ENCODE results near the gene HK3.

DNA sequence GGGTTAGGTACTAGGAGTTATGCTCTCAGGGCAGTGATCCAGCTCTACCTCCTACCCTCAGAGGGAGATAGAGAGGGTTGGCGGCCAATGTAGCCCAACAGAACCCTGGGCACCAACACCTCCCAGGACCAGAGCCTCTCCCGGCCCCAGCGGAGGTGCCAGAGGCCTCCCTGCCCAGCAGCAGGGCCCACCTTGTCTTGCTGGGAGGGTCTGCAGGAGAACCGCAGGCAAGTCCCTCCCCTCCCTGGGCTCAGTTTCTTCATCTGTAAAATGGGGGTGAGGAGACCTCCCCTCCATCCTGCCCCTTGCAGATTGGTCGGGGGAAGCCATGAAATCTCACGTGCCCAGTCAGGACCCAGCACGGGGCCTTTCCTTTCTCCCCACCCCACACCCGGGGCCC is 34.4 kb downstream of the HK3 start:
- TF ChIP-seq, protein P1, sequence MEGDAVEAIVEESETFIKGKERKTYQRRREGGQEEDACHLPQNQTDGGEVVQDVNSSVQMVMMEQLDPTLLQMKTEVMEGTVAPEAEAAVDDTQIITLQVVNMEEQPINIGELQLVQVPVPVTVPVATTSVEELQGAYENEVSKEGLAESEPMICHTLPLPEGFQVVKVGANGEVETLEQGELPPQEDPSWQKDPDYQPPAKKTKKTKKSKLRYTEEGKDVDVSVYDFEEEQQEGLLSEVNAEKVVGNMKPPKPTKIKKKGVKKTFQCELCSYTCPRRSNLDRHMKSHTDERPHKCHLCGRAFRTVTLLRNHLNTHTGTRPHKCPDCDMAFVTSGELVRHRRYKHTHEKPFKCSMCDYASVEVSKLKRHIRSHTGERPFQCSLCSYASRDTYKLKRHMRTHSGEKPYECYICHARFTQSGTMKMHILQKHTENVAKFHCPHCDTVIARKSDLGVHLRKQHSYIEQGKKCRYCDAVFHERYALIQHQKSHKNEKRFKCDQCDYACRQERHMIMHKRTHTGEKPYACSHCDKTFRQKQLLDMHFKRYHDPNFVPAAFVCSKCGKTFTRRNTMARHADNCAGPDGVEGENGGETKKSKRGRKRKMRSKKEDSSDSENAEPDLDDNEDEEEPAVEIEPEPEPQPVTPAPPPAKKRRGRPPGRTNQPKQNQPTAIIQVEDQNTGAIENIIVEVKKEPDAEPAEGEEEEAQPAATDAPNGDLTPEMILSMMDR (IDR thresholded peaks at IDR 0.05) = no peak
- TF ChIP-seq EZH2 (IDR thresholded peaks at IDR 0.05) = no peak

Measured in neural progenitor cell (in vitro differentiated cells).